BJ (cell line): ENCODE data around the gene TPM3. TPM values are rescaled to one million over a fixed set of nuclear protein-coding genes. Genes with fewer than 3 reads are reported as not detected.
"Not testable (repeated sequence)": the region's sequence is repeated elsewhere in the genome, so short reads cannot be mapped to it uniquely, and the experiment has no call there.

Source experiments
- CTCF ChIA-PET: fragments of 350-600 bp; formaldehyde crosslinking; extraction: SDS; loops from one replicate; lab custom pipeline; 2021; ENCODE audit warnings: antibody characterized with exemption, inconsistent platforms; lab: Yijun Ruan, JAX
- POLR2A ChIA-PET: fragments of 300-600 bp; sonication (Branson Sonifier 250); formaldehyde crosslinking; extraction: SDS; loops from one replicate; lab custom pipeline; 2021; ENCODE audit warnings: antibody characterized with exemption; lab: Charles Lee
- DNase-seq: peaks from one replicate; pipeline ENCODE4 v3.0.0-alpha.2; 2011; ENCODE audit warnings: low read depth
- H3K27me3 ChIP-seq: 2 replicates; pipeline ENCODE4 v1.6.0; 2011; ENCODE audit warnings: low read length; ENCODE audit not compliant: control insufficient read depth, insufficient read depth
- H3K36me3 ChIP-seq: 2 replicates; pipeline ENCODE4 v1.5.1; 2011; ENCODE audit warnings: low read length; ENCODE audit not compliant: control insufficient read depth, insufficient read depth
- H3K4me3 ChIP-seq: 2 replicates; pipeline ENCODE4 v1.5.1; 2011; ENCODE audit warnings: low read depth, mild to moderate bottlenecking, control low read depth, low read length
- CTCF ChIP-seq: IDR thresholded peaks from 2 replicates; pipeline ENCODE4 v1.5.1; 2011; ENCODE audit warnings: low read depth, mild to moderate bottlenecking, control low read depth, inconsistent platforms, low read length, moderate library complexity; ENCODE audit not compliant: insufficient read depth
- polyA plus RNA-seq: library from polyadenylated mRNA; depleted of rRNA; stranded (reverse); fragments of >200 nt; gene quantifications from 2 replicates; pipeline ENCODE4 v1.2.3, GENCODE V29; 2011

TPM3 gene
- polyA plus RNA-seq, 1 experiment, result 275 TPM

DNA sequence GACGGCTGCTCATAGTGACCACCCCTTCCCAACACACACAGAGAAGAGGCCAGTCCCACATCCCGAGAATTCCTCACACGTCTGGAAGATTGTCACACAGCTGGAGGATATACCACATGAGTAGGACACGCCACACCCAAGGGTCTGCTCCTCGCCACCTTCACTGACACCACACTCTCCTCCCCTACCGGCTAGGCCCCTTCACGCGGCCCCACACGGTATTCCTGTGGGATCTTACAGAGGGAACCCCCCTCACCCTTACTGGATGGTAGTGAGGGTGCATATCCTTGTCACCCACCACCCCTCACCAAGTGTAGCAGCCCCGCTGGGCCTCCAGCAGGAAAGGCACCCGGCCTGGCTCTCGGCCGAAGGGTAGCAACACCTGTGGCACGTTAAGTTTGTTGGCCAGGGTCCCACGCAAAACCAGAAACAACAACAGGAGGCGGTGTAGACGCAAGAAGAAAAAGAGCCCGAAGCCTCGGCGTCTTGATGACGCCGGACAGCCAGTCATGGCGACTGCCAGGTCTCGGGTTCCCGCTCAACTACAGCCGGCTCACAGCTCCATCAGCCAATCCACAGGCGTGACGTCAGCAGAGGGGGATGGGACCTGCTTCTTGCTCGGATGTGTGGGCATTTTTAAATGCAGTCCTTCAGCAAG is 37.2 kb downstream of the TPM3 start, which contains the start of gene NUP210L:
TSS of gene NUP210L (minus strand) at position 540 of the 658 bp plus-strand sequence.
- POLR2A ChIA-PET, result no interaction called here
- no peak for TF ChIP-seq CTCF
- no peaks in the 10 kb centered on the region for H3K27me3 ChIP-seq
- peaks cover 2% of the 10 kb centered on the region for H3K36me3 ChIP-seq
- no peak for DNase-seq
- CTCF ChIA-PET, result interaction anchor here (0.5 to 2.2 kb wide), 3 partner anchors 9 to 1080 kb away, joined by 3 to 9 read pairs (median 6); no protein-coding TSS in a partner anchor
- H3K4me3 ChIP-seq, result no peak within 1 kb of the TSS

DNA sequence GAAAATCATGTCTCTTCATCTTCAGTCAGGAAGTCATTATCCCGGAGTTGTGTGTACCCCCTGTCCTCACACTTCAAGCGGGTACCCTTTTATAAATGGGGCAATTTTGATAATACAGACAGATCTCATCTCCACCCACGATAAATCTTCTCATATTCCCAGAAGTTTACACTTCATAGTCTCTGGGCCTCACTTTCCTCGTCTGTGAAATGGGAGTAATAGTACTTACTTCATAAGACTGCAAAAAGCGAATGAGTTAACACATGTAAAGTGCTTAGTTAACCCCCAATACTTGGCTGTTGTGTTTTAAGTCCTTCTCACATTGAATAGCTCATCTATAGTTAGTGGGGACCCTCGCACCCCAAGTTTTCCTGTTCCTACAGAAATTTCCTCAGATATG is 37.8 kb downstream of the TPM3 start:
- Histone ChIP-seq H3K36me3 (peaks cover 2% of the 10 kb centered on the region), H3K27me3 (no peaks in the 10 kb centered on the region), H3K4me3 (no peak overlapping the region)
- DNase-seq, result no peak
- TF ChIP-seq CTCF, result no peak
- POLR2A ChIA-PET, result no interaction called here
- CTCF ChIA-PET, result interaction anchor here (0.6 to 1.1 kb wide), 2 partner anchors 16 to 31 kb away, joined by 3 to 4 read pairs; no protein-coding TSS in a partner anchor

DNA sequence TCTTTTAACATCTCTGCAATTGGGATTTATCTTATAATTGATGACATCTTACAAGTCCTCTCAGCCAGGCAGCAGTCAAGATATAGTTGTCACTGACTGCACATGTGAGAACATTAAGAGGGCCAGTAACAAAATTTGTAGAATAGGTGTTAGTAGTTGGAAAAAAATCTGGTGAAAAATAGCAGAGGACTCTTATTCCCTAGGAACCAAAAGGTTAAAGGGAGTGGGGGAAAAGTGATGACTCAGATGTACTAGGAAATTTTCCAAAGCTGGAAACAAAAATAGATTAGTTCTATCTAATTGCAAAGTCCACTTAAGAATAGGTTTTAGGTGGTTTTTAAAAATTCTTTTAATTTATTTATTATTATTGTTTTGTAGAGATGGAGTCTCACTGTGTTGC is 40.6 kb downstream of the TPM3 start:
- TF ChIP-seq CTCF, result no peak
- H3K36me3 ChIP-seq, result peaks cover 2% of the 10 kb centered on the region; the same call in 1 of the 2 replicates
- no peak overlapping the region for H3K4me3 ChIP-seq
- no peak for DNase-seq
- no peaks in the 10 kb centered on the region for H3K27me3 ChIP-seq
- CTCF ChIA-PET, result interaction anchor here (0.9 kb wide), 1 partner anchor 29 kb away, joined by 4 read pairs; no protein-coding TSS in a partner anchor
- POLR2A ChIA-PET, result no interaction called here

DNA sequence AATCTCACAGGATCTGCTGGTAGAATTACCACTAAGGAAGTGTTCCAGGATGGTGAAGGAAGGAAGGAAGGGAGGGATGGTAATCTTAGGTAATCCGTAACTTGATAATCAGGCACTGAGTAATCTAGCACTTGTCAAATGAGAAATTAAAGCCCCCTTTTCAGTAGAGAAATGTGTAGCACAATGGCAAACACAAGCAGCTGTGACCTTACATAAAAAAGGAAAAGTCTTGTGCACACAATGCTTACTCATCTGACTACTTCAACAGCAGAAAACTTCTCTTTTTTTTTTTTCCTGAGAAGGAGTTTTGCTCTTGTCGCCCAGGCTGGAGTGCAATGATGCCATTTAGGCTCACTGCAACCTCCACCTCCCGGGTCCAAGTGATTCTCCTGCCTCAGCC is 43.1 kb downstream of the TPM3 start:
- no peak for TF ChIP-seq CTCF
- DNase-seq, result no peak
- H3K27me3 ChIP-seq, result no peaks in the 10 kb centered on the region
- ChIA-PET POLR2A (no interaction called here), CTCF (no interaction called here)
- H3K36me3 ChIP-seq, result no peaks in the 10 kb centered on the region
- no peak overlapping the region for H3K4me3 ChIP-seq

DNA sequence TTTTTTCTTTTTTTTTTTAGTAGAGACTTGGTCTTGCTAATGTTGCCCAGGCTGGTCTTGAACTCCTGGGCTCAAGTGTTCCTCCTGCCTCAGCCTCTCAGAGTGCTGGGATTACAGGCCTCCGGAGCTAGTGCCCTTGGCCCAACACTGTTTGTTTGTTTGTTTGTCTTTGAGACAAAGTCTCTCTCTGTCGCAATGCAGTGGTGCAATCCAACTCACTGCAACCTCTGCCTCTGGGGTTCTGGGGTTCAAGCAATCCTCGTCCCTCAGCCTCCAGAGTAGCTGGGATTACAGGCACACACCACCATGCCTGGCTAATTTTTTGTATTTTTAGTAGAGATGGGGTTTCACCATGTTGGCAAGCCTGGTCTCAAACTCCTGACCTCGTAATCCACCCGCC is 44.4 kb downstream of the TPM3 start:
- DNase-seq, H3K27me3 ChIP-seq, H3K4me3 ChIP-seq, H3K36me3 ChIP-seq, CTCF ChIA-PET, POLR2A ChIA-PET: not testable (repeated sequence)
